AG10803 (cell line): ENCODE data around the gene ITCH.

Experiments
- DNase-seq: peaks from one replicate; pipeline ENCODE4 v3.0.0; 2010; ENCODE audit warnings: low read depth
- H3K4me3 ChIP-seq: 2 replicates; pipeline ENCODE4 v1.5.1; 2011; ENCODE audit warnings: mild to moderate bottlenecking, low read length, control low read depth
- CTCF ChIP-seq: conservative IDR thresholded peaks from 2 replicates; pipeline ENCODE4 v1.5.1; 2011; ENCODE audit warnings: mild to moderate bottlenecking, low read length, control low read depth, inconsistent platforms

ITCH gene

DNA sequence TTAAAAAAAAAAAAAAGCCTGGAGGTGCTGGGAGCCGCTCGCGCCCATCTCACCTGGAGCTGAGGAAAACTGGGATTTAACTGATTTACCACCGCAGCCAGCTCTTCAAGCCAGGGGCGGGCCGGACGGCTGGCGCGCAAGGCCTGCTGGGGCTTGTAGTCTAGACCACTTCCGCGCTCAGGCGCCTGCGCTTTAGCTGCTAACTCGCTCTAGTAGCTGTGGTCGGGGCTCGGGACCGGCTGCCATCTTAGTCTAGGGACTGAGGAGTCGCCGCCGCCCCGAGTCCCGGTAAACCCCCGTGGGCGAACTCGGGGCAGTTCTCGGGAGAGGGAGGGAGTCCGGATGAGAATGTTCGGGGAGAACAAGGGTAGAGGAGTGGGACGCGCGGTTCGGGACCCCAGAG, at the start of gene ITCH:
Gene ITCH, plus strand, starts transcription at position 212 of the 403 bp plus-strand sequence. CDS start 30,539 bp downstream, outside the sequence.
- TF ChIP-seq CTCF: no peak
- DNase-seq: peak; percentile 94
- H3K4me3 ChIP-seq: peak within 1 kb of the TSS; percentile 83

DNA sequence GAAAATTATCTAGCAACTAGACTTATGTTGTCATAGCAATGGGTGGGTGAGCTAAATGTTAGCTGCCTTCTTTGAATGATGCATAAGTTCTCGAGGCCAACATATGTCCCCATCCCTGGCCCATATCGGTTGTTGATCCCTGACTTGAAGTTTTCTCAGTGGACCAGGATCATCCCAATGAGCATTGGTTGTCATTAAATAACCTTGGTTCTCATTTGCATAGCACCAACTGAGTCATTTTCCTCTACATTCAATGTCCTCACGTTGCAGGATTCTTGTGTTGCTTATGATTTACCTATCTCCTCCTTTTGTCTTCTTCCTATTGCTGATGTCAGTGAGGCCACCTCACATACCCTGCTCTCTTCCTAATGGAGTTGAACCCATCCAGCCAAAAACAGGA, 47.8 kb upstream of the ITCH start:
- TF ChIP-seq CTCF: no peak
- no peak overlapping the region for H3K4me3 ChIP-seq
- no peak for DNase-seq

GRCh38 chr20:34316196-34316814, 46.8 kb upstream of the ITCH start:
- peak; percentile 57 for DNase-seq
- H3K4me3 ChIP-seq: no peak overlapping the region
- no peak for TF ChIP-seq CTCF

DNA sequence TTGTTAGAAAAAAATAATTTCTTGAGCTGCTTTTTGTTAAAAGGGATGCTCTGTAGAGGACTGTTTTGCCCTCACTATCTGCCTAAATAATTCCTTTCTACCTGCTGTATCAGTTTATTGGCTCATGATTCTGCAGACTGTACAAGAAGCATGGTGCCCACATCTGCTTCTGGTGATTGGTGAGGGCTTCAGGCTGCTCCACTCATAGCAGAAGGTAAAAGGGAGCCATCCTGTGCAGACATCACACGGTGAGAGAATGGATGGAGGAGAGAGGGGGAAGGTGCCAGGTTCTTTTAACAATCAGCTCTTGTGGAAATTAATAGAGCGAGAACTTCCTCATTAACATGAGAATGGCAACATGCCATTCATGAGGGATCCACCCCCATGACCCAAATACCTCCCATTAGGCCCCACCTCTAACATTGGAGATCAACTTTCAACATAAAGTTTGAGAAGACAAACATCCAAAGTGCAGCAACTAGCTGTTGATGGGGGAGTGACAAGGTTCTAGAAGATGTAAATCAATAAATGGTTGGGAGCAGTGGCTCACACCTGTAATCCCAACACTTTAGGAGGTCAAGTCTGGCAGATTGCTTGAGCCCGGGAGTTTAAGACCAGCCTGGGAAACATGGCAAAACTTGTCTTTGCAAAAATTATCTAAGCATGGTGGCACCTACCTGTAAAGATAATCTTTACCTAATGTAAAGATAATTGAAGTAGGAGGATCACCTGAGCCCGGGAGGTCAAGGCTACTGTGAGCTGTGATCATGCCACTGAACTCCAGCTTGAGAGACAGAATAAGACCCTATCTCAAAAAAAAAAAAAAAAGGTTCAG, 44.2 kb upstream of the ITCH start:
- TF ChIP-seq CTCF: no peak
- no peak overlapping the region for H3K4me3 ChIP-seq
- DNase-seq: no peak

GRCh38 chr20:34320861-34321260, 42.2 kb upstream of the ITCH start:
- no peak overlapping the region for H3K4me3 ChIP-seq
- TF ChIP-seq CTCF: no peak

GRCh38 chr20:34322267-34323105, 40.6 kb upstream of the ITCH start:
- TF ChIP-seq CTCF: no peak
- DNase-seq: no peak
- no peak overlapping the region for H3K4me3 ChIP-seq

More at GRCh38 chr20:34320861-34321260, 42.2 kb upstream of the ITCH start:
- DNase-seq: no peak
